TTC549 (cell line): ENCODE data around the gene CHD5.

Experiments used
- FAIRE-seq: peaks from 2 replicates; lab custom pipeline; 2012; peaks lifted over from hg19 to GRCh38; lab: Jason Lieb, UNC

Gene CHD5

GRCh38 chr1:6200188-6200809 is 20.2 kb upstream of the CHD5 start:
- no peak for FAIRE-seq

DNA sequence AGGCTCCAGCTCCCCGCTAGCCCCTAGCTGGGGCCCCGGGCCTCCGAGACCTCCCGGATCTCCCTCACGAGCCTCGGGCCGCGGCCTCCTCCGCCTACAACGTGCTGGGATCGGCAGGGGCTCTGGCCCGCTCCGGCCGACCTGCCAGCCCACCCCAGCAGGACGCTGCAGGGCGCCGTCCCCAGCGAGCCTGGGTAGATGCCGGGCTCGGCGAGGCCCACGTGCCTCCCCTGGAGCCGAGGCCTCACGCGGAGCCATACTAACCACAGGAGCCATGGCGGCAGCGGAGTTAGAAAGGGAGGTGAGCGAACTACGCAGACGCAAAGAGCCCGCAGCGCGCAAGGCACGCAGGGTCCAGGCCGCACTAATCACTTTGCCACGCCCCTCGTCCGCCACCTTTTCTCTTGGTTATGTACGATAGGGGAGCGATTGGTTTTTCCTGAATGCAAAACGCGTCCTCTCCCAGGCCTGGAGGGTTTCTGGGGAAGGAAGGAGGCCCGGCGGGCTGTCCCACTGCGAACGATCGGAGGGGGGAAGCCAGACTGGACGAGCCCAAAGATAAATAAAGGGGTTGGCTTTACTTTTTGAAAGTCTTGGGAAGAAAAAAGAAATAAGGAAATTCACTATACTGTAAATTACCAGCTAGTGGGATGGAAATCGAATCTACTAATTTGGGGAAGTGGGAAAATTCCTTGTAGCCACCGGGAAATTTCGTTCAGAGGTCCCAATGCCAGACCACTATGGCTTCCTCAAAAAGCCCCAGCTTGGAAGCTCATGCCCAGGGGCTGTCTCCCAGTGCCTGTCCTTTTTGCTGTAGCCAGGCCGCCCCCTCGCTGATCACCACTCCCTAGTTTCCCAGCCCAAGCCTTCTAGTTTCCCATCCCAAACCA is 19.4 kb upstream of the CHD5 start, which contains the start of gene RPL22:
Gene RPL22, minus strand, starts transcription at position 298 of the 890 bp plus-strand sequence. Its CDS starts 22 bp downstream, at position 276.
- FAIRE-seq, result peak; percentile 89

DNA sequence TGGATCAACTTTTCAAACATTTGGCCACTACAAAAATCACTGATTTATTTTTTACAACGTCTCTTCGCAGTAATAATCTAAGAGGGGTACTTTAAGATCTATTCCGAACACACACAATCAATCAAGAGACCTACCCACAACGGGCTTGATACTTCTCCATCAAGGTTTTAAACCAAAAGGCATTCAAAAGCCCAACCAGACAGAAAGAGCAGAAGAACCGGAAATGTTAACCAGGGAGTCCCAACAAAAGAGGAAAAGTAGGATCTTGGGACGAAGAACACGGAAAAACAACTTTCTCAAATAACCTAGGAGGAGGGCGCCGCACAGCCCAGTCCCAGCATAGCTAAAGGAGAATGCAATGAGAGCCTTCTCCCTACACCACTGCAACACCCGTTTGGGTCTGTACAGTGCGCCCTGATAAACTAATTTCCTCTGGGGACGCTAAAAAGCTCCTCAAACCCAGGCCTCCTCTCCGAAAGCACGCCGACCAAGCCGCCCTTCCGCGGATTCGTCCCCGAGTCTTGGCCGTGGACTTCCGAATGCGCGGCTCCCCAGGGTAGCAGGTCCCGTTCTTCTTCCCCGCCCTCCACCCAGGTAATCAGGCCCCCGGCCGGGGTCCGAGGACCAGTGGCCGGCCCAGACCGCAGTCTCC is 18.7 kb upstream of the CHD5 start:
- FAIRE-seq, result no peak

DNA sequence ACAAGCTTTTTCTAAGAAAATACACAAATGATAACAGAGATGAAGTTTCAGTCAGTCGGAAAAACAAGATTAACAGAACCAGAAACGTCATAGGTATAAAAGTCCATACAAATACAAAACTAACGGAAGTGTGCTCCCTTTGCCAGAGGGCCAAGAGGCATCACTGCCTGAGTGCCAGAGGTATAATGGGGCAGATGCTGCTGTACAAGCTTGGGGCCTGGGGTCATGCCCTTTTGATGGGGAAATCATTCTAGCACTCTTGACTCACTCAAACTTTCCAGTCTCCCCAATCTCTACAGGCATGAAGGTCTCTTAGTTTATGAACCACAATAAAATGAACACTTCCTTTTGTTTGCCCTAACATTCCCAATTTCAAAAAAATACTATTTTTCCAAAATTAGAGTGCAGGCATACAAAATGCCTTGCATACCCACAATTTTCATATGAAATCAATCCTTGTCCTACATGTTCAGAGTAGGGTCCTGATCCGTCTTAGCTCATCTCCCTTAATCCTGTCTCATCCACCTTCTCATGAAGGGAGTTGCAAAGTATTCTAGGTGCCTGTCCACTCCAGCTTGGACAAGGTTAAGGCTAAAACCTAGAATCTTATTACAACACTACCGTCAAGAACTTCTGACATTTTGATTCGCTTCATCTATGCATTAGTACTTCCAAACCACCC is 17.8 kb upstream of the CHD5 start:
- no peak for FAIRE-seq

GRCh38 chr1:6191968-6192367 is 11.8 kb upstream of the CHD5 start:
- no peak for FAIRE-seq

GRCh38 chr1:6188466-6188865 is 8.3 kb upstream of the CHD5 start:
- no peak for FAIRE-seq

DNA sequence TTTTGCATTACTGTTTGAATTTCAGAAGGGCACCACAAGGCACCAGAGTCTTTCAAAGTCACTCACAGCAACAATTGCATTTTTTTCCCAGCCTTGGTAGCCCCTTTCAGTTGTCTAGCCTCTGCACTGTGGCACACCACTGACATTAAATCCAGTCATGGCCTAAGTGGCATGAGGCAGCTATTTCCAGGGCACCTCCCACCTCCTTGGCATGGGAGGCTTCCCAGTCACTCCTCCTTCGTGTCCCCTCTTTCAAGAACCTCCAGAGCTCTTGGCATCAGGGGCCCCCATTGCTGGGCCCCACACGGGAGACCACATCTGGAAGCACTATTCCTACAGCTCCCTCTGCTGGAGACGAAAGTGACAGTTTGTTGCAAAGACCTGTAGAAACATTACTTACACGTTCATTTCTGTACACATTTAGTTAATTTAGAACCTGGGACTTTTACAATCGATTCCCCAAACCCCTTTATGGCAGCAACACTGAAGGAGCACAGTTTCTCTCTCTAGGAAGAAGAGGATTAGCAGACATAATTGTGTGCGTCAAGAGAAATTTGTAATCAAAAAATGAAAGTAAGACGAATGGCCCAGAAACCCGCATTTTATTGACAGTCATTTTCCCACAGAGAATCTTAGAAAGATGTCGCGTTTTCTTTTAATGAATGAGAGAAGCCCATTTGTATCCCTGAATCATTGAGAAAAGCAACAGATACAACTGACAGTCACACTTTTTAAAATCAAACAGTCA is 5.7 kb upstream of the CHD5 start:
- no peak for FAIRE-seq

DNA sequence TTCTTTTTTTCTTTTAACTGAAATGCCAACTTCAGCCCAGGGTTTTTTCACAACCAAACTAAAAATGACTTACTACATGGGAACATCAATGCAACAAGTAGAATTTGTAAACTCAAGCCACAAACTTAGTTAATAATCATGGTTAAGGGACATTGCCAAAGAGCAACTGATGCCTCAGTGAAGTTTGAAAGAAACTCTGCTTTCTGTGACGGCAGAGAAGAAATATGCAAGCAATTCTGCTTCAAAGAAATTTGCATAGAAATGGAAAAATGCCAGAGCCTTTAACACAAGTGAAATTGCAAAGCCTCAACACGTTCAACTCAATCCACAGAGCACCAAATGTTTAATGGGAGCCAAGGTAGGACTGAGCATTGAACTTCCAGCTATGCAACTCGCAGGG is 5.0 kb upstream of the CHD5 start:
- no peak for FAIRE-seq

GRCh38 chr1:6184083-6184783 is 4.1 kb upstream of the CHD5 start:
- no peak for FAIRE-seq

GRCh38 chr1:6183520-6183989 is 3.4 kb upstream of the CHD5 start:
- FAIRE-seq, result no peak

- FAIRE-seq, result no peak
These were observed 1.2 kb upstream of the CHD5 start for GRCh38 chr1:6181347-6181770.

DNA sequence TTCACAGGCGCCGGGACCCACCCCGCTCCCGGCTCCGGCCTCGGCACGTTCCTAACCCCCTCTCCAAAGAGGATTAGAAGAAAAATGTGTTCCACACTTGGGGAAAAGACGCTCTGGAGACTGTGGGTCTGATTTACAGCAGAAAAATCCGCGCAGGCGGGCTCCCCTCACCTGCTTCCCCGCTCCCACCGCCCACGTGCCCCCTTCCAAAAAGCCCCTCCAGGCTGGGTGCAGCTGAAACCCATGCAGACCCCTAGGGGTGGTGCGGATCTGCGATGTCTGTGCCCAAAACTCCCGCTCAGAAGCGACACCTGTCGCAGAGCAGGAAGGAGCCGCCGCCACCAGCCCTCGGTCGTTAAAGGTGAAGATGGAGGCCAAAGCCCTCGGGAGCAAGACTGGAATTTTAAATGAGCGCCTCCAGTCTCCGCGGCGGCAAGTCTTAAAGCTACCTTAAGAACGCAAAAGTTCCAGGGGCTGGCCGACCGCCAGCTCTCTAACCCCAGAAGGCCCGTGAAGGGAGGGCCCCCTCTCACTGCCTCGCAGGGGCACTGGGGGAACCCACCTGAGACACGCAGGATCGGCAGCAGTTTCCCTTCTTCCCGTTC is 688 bp upstream of the CHD5 start:
- FAIRE-seq, result no peak

DNA sequence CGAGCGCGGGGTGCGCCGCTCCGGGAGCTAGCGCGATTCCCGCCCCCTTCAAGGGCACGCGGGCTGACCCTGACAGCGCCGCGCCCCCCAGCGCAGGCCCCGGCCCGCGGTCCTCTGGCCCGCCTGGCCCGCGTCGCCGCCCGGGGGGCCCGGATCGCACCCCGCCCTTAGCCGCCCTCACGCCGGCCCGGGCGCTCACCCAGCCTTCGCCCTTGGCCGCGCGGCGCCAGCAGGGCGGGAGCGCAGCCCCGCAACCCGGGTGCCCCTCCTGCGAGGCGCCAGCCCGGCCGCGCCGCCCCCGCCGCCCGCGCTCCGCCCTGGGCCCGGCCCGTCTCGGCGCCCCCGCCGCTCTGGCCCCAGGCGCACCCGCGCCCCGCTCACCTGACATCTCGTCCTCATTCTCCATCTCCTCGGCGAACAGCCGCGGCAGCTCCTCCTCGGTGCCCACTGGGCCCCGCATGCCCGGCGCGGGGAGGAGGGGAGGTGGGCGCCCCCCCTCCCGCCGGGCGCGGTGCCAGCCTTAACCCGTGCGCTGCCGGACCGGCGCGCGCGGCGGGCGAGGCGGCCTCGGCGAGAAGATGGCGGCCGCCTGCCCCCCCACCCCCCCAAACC is 451 bp downstream of the CHD5 start:
- FAIRE-seq, result no peak

DNA sequence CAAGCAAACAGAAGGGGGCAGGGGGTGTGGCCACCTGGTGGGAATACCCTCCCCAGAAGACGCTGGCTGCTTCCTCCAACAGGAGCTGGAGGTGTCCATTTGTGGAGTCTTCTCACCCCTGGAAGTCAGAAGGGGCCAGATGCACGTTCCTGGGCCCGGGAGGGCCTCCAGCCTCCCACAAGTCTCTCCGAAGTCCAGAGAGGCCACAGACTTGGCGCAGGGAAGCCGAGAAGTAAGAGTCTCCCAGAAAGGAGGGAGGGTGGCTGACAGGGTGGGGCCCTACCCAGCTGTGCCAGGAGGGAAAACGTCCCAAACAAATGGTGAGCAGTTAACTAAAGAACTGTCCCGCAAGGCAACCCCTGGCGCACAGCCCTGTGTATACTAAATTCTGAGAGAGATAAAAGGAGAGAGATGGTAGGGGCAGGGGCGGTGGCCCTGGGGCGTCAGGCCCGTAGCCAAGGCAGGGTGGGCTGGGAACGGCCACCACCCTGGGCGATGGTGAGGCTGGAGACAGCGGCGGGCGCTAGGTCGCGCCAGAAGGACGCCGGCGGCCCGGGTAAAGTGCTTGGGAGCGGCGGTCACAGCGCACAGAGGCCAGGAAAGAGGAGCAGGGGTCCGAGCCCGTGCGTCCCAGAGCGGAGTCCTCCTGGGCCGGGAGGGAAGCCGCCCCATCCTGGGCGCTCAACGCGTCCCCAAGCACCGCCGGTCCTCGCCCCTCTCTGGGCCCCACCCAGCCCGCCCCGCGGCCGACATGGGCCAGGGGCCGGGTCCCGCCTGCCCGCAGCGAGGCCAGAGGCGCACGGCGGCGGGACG is 1.2 kb downstream of the CHD5 start:
- FAIRE-seq, result no peak

GRCh38 chr1:6177681-6178380 is 2.3 kb downstream of the CHD5 start:
- no peak for FAIRE-seq

DNA sequence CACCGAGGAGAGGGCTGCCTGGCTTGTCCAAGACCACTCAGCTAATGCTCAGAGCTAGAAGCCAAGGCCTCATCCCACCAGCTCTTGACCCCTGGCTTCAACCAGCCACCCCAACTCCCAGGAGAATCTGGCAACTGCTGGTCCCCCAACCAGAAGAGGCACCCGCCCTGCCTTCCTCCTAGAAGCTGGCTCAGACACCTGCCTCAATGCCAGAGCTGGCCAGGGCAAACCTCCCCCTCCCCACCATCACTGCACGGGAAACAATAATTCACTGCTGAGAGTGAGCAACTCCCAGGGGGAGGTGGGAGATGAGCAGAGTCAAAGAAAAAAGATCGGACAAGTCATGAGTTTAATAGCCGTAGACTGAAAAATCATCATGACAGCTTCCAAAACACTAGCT is 3.3 kb downstream of the CHD5 start:
- FAIRE-seq, result no peak

DNA sequence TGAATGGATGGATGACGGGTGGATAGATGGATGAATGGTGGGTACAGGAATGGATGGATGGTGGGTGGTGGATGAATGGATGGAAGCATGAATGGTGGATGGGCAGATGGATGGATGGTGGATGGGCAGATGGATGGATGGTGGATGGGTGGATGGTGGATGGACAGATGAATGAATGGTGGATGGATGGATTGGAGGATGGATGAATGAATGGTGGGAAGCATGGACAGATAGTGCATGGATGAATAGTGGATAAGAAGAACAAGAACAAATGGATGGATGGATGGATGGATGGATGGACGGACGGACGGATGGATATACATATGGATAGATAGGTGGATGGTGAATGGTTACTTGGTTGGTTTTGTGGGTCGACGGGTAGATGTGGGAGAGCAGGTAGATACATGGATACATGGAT is 4.7 kb downstream of the CHD5 start:
- FAIRE-seq, result no peak

DNA sequence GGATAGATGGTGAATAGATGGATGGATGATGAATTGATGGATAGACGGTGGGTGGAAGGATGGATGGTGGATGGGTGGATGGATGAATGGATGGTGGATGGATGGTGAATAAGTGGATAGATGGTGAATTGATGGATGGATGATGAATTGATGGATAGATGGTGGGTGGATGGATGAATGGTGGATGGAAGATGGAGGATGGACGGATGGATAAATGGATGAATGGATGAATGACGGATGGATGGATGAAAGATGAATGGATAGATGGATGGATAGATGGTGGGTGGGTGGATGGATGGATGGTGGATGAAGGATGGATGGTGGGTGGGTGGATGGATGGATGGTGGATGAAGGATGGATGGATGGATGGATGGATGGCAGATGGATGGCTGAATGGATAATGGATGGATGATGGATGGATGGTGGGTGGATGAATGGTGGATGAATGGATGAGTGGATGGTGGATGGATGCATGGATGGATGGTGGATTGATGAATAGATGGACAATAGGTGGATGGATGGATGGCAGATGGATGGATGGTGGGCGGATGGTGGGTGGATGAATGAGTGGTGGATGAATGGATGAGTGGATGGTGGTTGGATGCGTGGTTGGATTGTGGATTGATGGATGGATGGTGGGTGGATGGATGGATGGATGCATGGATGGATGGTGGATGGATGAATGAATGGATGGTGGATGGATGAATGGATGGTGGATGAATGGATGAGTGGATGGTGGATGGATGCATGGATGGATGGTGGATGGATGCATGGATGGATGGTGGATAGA is 5.3 kb downstream of the CHD5 start:
- no peak for FAIRE-seq
